ENCODE results near the gene PRDM5.

The PRDM5 gene

GRCh38 chr4:120869613-120870278 lies 52.8 kb downstream of the PRDM5 start:
- no peak for DNase-seq (ENCODE audit: low read depth)
- no peak for TF ChIP-seq CTCF (IDR thresholded peaks at IDR 0.05; ENCODE audit: low read depth, low read length, missing control alignments)
- H3K4me3 ChIP-seq (ENCODE audit: low read depth, low read length) = no peak overlapping the region
- in situ Hi-C loops (cut with HindIII; ENCODE audit: low sequenced_read_pairs) = no loop called here

GRCh38 chr4:120867506-120867905 lies 55.0 kb downstream of the PRDM5 start:
- H3K4me3 ChIP-seq (ENCODE audit: low read depth, low read length) = no peak overlapping the region
- in situ Hi-C loops (cut with HindIII; ENCODE audit: low sequenced_read_pairs) = no loop called here
- DNase-seq (ENCODE audit: low read depth) = no peak
- TF ChIP-seq CTCF (IDR thresholded peaks at IDR 0.05; ENCODE audit: low read depth, low read length, missing control alignments) = no peak

GRCh38 chr4:120865985-120866384 lies 56.5 kb downstream of the PRDM5 start:
- peak; percentile 49 for DNase-seq (ENCODE audit: low read depth)
- H3K4me3 ChIP-seq (ENCODE audit: low read depth, low read length) = no peak overlapping the region
- TF ChIP-seq CTCF (IDR thresholded peaks at IDR 0.05; ENCODE audit: low read depth, low read length, missing control alignments) = no peak
- in situ Hi-C loops (cut with HindIII; ENCODE audit: low sequenced_read_pairs) = no loop called here

GRCh38 chr4:120864969-120865368 lies 57.6 kb downstream of the PRDM5 start:
- no peak for DNase-seq (ENCODE audit: low read depth)
- no peak overlapping the region for H3K4me3 ChIP-seq (ENCODE audit: low read depth, low read length)
- in situ Hi-C loops (cut with HindIII; ENCODE audit: low sequenced_read_pairs) = no loop called here
- no peak for TF ChIP-seq CTCF (IDR thresholded peaks at IDR 0.05; ENCODE audit: low read depth, low read length, missing control alignments)

GRCh38 chr4:120862432-120862831 lies 60.1 kb downstream of the PRDM5 start:
- in situ Hi-C loops (cut with HindIII; ENCODE audit: low sequenced_read_pairs) = no loop called here
- no peak for DNase-seq (ENCODE audit: low read depth)
- H3K4me3 ChIP-seq (ENCODE audit: low read depth, low read length) = no peak overlapping the region
- no peak for TF ChIP-seq CTCF (IDR thresholded peaks at IDR 0.05; ENCODE audit: low read depth, low read length, missing control alignments)

- no peak for DNase-seq (ENCODE audit: low read depth)
- TF ChIP-seq CTCF (IDR thresholded peaks at IDR 0.05; ENCODE audit: low read depth, low read length, missing control alignments) = no peak
- in situ Hi-C loops (cut with HindIII; ENCODE audit: low sequenced_read_pairs) = no loop called here
- no peak overlapping the region for H3K4me3 ChIP-seq (ENCODE audit: low read depth, low read length)
Observed at GRCh38 chr4:120861852-120862251, 60.7 kb downstream of the PRDM5 start.

Data from astrocyte of the cerebellum (primary cell).